Lower leg skin (tissue), 3 donors: Measurements from ENCODE around the gene DCLRE1B.

ENCODE experiments used
- POLR2A ChIP-seq, 2 donors: fragments of 450-650 bp; IDR thresholded peaks; one replicate each; pipeline ENCODE4 v1.6.1; 2016 to 2017; ENCODE audit warnings: antibody characterized with exemption in 2 of 2, mild to moderate bottlenecking in 1 of 2, moderate library complexity in 1 of 2
- TF ChIP-seq, protein P1 (sequence below), 3 donors: fragments of 450-650 bp; IDR thresholded peaks; one replicate each; pipeline ENCODE4 v1.5.1; 2016; ENCODE audit warnings: antibody characterized with exemption in 3 of 3, mild to moderate bottlenecking in 3 of 3, moderate library complexity in 2 of 3

GRCh38 chr1:113958691-113959090, 53.6 kb downstream of the DCLRE1B start:
- TF ChIP-seq POLR2A (IDR thresholded peaks at IDR 0.05): no peak
- TF ChIP-seq, protein P1, sequence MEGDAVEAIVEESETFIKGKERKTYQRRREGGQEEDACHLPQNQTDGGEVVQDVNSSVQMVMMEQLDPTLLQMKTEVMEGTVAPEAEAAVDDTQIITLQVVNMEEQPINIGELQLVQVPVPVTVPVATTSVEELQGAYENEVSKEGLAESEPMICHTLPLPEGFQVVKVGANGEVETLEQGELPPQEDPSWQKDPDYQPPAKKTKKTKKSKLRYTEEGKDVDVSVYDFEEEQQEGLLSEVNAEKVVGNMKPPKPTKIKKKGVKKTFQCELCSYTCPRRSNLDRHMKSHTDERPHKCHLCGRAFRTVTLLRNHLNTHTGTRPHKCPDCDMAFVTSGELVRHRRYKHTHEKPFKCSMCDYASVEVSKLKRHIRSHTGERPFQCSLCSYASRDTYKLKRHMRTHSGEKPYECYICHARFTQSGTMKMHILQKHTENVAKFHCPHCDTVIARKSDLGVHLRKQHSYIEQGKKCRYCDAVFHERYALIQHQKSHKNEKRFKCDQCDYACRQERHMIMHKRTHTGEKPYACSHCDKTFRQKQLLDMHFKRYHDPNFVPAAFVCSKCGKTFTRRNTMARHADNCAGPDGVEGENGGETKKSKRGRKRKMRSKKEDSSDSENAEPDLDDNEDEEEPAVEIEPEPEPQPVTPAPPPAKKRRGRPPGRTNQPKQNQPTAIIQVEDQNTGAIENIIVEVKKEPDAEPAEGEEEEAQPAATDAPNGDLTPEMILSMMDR (IDR thresholded peaks at IDR 0.05): no peak
